ENCODE results near the gene HOMER2.

DNA sequence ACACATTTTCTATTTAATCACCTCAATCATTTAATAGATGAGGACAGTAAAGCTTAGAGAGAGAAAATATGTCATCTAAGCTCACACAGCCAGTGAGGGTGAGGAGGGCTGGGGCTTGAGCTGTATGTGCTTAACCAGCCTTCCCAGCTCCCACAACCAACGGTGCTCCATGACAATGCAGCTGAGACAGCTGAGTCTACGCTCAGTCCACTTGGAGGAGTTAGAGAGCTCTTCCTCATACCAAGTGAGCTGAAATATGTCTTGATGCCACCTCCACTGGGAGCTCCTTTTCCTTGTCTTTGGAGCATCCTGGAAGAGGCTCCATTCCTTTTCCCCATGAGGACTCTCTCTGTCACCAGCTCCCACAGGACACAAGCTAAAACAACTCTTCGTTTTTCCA, 9.3 kb downstream of the HOMER2 start:
- TF ChIP-seq, protein P1, sequence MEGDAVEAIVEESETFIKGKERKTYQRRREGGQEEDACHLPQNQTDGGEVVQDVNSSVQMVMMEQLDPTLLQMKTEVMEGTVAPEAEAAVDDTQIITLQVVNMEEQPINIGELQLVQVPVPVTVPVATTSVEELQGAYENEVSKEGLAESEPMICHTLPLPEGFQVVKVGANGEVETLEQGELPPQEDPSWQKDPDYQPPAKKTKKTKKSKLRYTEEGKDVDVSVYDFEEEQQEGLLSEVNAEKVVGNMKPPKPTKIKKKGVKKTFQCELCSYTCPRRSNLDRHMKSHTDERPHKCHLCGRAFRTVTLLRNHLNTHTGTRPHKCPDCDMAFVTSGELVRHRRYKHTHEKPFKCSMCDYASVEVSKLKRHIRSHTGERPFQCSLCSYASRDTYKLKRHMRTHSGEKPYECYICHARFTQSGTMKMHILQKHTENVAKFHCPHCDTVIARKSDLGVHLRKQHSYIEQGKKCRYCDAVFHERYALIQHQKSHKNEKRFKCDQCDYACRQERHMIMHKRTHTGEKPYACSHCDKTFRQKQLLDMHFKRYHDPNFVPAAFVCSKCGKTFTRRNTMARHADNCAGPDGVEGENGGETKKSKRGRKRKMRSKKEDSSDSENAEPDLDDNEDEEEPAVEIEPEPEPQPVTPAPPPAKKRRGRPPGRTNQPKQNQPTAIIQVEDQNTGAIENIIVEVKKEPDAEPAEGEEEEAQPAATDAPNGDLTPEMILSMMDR (IDR thresholded peaks at IDR 0.05; ENCODE audit: borderline replicate concordance, extremely low read depth, low read length, poor library complexity, severe bottlenecking) = no peak
- TF ChIP-seq EZH2 (IDR thresholded peaks at IDR 0.05; ENCODE audit: borderline replicate concordance, low read depth, low read length, severe bottlenecking) = no peak

Data from DND-41 (cell line).